ENCODE measurements around the gene UQCR10. TPM values are rescaled to one million over a fixed set of nuclear protein-coding genes. Genes with fewer than 3 reads are reported as not detected.

UQCR10 gene
- polyA plus RNA-seq, 2 of the 4 experiments (the other 2 are of a cell fraction) = 115 to 171 TPM

- TF ChIP-seq GATA3 (IDR thresholded peaks at IDR 0.05; ENCODE audit: borderline replicate concordance) (no peak), CHD2 (IDR thresholded peaks at IDR 0.05; ENCODE audit: low read length, partially characterized antibody) (no peak), EHMT2 (IDR thresholded peaks at IDR 0.05; ENCODE audit: low read depth) (no peak), ESRRA (IDR thresholded peaks at IDR 0.05; ENCODE audit: borderline replicate concordance, low read length) (no peak), RNF2 (IDR thresholded peaks at IDR 0.05; ENCODE audit: borderline replicate concordance, low read depth) (no peak), EP300 (IDR thresholded peaks at IDR 0.05) (no peak), CBX2 (IDR thresholded peaks at IDR 0.05; ENCODE audit: borderline replicate concordance, low read depth) (no peak), JUNB (IDR thresholded peaks at IDR 0.05) (no peak), MAFK (IDR thresholded peaks at IDR 0.05; ENCODE audit: partially characterized antibody) (no peak), RARB (CRISPR knock-in tag; IDR thresholded peaks at IDR 0.05) (no peak), MAZ (IDR thresholded peaks at IDR 0.05; ENCODE audit: borderline replicate concordance, low read depth, low read length) (no peak), CBX8 (IDR thresholded peaks at IDR 0.05) (no peak), POLR2A (IDR thresholded peaks at IDR 0.05; ENCODE audit: low read length) (no peak), EHF (CRISPR knock-in tag; IDR thresholded peaks at IDR 0.05) (no peak), ELK1 (IDR thresholded peaks at IDR 0.05; ENCODE audit: low read depth, low read length) (no peak), TP53 (CRISPR knock-in tag; IDR thresholded peaks at IDR 0.05) (no peak), MYC (IDR thresholded peaks at IDR 0.05; ENCODE audit: borderline replicate concordance, low read length) (no peak)
- TF ChIP-seq, protein P1, sequence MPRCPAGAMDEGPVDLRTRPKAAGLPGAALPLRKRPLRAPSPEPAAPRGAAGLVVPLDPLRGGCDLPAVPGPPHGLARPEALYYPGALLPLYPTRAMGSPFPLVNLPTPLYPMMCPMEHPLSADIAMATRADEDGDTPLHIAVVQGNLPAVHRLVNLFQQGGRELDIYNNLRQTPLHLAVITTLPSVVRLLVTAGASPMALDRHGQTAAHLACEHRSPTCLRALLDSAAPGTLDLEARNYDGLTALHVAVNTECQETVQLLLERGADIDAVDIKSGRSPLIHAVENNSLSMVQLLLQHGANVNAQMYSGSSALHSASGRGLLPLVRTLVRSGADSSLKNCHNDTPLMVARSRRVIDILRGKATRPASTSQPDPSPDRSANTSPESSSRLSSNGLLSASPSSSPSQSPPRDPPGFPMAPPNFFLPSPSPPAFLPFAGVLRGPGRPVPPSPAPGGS (IDR thresholded peaks at IDR 0.05) = no peak
- TF ChIP-seq, protein P2, sequence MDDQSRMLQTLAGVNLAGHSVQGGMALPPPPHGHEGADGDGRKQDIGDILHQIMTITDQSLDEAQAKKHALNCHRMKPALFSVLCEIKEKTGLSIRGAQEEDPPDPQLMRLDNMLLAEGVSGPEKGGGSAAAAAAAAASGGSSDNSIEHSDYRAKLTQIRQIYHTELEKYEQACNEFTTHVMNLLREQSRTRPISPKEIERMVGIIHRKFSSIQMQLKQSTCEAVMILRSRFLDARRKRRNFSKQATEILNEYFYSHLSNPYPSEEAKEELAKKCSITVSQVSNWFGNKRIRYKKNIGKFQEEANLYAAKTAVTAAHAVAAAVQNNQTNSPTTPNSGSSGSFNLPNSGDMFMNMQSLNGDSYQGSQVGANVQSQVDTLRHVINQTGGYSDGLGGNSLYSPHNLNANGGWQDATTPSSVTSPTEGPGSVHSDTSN (IDR thresholded peaks at IDR 0.05) = no peak
- H3K4me3 ChIP-seq = no peak overlapping the region
- H3K4me2 ChIP-seq = no peak overlapping the region
- FAIRE-seq (no peak), DNase-seq (ENCODE audit: low read depth in 1 of 2, low spot score in 1 of 2) (no peak), ATAC-seq (no peak)
- no peaks in the 10 kb centered on the region for H3K9me3 ChIP-seq
- no peaks in the 10 kb centered on the region for H3K4me1 ChIP-seq
- ChIA-PET POLR2A (interaction anchor here (1.8 kb wide), 1 partner anchor 10 kb away, joined by 6 read pairs; the partner anchor contains the start of genes UQCR10 and ZMAT5), CTCF (interaction anchor here (2.0 kb wide), 1 partner anchor 16 kb away, joined by 5 read pairs; no protein-coding TSS in a partner anchor)
- WGBS (ENCODE audit: missing lambda C conversion rate) = 78% methylated on average over 7 of the region's 7 CpGs
- no peak overlapping the region for H3K27ac ChIP-seq
Observed at GRCh38 chr22:29756341-29756740, 10.8 kb upstream of the UQCR10 start.

DNA sequence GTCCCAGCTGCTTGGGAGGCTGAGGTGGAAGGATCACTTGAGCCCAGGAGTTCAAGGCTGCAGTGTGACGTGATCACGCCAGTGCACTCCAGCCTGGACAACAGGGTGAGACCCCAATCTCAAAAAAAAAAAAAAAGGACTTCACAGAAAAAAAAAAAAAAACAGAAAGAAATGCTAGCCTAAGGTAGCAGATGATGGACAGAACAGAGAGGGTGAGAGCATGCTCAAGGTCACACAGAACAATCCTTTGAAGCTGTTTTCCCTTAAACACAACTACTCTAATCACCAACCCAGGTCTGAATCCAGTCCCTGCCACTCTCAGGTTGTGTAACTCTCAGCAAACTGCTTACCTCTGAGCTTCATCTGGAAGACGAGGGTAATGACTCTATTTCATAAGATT lies 10.1 kb upstream of the UQCR10 start:
- FAIRE-seq = no peak
- WGBS (ENCODE audit: missing lambda C conversion rate) = 98% methylated on average over 3 of the region's 3 CpGs
- no peak overlapping the region for H3K27ac ChIP-seq
- POLR2A ChIA-PET = no interaction called here
- no peak overlapping the region for H3K4me3 ChIP-seq
- H3K9me3 ChIP-seq = no peaks in the 10 kb centered on the region
- CTCF ChIA-PET = interaction anchor here (1.0 to 1.1 kb wide), 2 partner anchors 12 to 45 kb away, joined by 3 to 5 read pairs; no protein-coding TSS in a partner anchor
- no peak for ATAC-seq
- H3K4me2 ChIP-seq = no peak overlapping the region
- H3K4me1 ChIP-seq = 0 out of 3 replicates have a peak, but pooled peaks cover 1% of the 10 kb centered on the region
- no peak for TF ChIP-seq HOXA7 (CRISPR knock-in tag; IDR thresholded peaks at IDR 0.05)
- TF ChIP-seq TFCP2L1 (CRISPR knock-in tag; IDR thresholded peaks at IDR 0.05) = no peak
- no peak for TF ChIP-seq MYC (IDR thresholded peaks at IDR 0.05; ENCODE audit: borderline replicate concordance, low read length)
- TF ChIP-seq RNF2 (IDR thresholded peaks at IDR 0.05; ENCODE audit: borderline replicate concordance, low read depth) = no peak
- TF ChIP-seq, protein P3, sequence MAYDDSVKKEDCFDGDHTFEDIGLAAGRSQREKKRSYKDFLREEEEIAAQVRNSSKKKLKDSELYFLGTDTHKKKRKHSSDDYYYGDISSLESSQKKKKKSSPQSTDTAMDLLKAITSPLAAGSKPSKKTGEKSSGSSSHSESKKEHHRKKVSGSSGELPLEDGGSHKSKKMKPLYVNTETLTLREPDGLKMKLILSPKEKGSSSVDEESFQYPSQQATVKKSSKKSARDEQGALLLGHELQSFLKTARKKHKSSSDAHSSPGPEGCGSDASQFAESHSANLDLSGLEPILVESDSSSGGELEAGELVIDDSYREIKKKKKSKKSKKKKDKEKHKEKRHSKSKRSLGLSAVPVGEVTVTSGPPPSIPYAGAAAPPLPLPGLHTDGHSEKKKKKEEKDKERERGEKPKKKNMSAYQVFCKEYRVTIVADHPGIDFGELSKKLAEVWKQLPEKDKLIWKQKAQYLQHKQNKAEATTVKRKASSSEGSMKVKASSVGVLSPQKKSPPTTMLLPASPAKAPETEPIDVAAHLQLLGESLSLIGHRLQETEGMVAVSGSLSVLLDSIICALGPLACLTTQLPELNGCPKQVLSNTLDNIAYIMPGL (CRISPR knock-in tag; IDR thresholded peaks at IDR 0.05; ENCODE audit: borderline replicate concordance) = no peak
- no peak for TF ChIP-seq NPAS2 (CRISPR knock-in tag; IDR thresholded peaks at IDR 0.05; ENCODE audit: borderline replicate concordance)
- TF ChIP-seq EHF (CRISPR knock-in tag; IDR thresholded peaks at IDR 0.05) = no peak
- no peak for TF ChIP-seq CHD4 (IDR thresholded peaks at IDR 0.05; ENCODE audit: borderline replicate concordance)
- TF ChIP-seq FOXS1 (CRISPR knock-in tag; IDR thresholded peaks at IDR 0.05) = no peak
- DNase-seq (ENCODE audit: low read depth in 1 of 2, low spot score in 1 of 2) = no peak
